Measurements from ENCODE around the gene ZNF740. TPM values are rescaled to one million over a fixed set of nuclear protein-coding genes. Genes with fewer than 3 reads are reported as not detected.

Gene ZNF740
- total and polyA plus RNA-seq, 2 experiments from 2014 or later, result 4.6 to 13.2 TPM

DNA sequence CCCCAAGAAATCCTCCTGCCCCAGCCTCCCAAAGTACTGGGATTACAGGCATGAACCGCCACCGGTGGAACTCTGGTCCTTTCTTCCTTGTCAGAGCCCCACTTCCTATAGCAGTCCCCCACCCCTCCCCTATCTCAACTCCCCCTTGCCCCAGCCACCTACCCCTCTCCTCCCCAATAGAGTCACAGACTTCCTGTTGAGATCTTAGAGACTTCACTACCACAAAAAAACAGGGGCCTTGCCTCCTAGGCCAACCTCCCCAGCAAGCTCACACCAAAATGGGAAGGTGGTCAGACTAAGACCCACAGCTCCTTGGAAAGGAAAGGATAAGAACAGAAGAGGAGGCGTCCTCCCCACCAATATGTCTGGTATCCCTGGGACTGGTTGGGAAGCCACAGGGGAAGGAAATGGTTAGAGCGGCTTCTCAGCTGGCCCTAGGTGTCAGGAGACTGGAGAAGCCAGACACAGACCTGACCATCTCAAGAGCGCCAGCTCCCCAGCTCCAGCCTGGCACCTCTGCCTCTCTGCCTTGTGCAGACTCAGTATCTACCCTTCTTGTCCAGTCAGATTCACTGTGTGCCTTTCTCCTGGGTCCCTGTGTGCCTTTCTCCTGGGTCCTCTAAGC is 18.1 kb downstream of the ZNF740 start:
- Histone ChIP-seq H4K20me1 (ENCODE audit: insufficient read depth, poor library complexity, severe bottlenecking) (no peaks in the 10 kb centered on the region), H3K4me3 (no peak overlapping the region), H3K4me2 (no peak overlapping the region), H3K36me3 (replicated peaks; ENCODE audit: insufficient read depth, low read depth) (no peaks in the 10 kb centered on the region), H3K9me2 (replicated peaks; ENCODE audit: insufficient read depth) (no peaks in the 10 kb centered on the region), H3K27ac (no peak overlapping the region), H2AFZ (no peak overlapping the region), H3K9me3 (ENCODE audit: low read depth) (no peaks in the 10 kb centered on the region), H3K4me1 (ENCODE audit: insufficient read depth) (peaks cover 3% of the 10 kb centered on the region), H3K79me2 (no peaks in the 10 kb centered on the region), H3K27me3 (peaks cover 4% of the 10 kb centered on the region)
- TF ChIP-seq, protein P1, sequence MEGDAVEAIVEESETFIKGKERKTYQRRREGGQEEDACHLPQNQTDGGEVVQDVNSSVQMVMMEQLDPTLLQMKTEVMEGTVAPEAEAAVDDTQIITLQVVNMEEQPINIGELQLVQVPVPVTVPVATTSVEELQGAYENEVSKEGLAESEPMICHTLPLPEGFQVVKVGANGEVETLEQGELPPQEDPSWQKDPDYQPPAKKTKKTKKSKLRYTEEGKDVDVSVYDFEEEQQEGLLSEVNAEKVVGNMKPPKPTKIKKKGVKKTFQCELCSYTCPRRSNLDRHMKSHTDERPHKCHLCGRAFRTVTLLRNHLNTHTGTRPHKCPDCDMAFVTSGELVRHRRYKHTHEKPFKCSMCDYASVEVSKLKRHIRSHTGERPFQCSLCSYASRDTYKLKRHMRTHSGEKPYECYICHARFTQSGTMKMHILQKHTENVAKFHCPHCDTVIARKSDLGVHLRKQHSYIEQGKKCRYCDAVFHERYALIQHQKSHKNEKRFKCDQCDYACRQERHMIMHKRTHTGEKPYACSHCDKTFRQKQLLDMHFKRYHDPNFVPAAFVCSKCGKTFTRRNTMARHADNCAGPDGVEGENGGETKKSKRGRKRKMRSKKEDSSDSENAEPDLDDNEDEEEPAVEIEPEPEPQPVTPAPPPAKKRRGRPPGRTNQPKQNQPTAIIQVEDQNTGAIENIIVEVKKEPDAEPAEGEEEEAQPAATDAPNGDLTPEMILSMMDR (IDR thresholded peaks at IDR 0.05; ENCODE audit: poor library complexity), result no peak
- TF ChIP-seq EZH2 (IDR thresholded peaks at IDR 0.05; ENCODE audit: borderline replicate concordance) (no peak), EZH2phosphoT487 (IDR thresholded peaks at IDR 0.05; ENCODE audit: low read depth, severe bottlenecking, unreplicated experiment) (no peak)
- no peak for DNase-seq (ENCODE audit: low spot score)
- WGBS (ENCODE audit: low lambda C conversion rate, missing lambda C conversion rate), result 89% methylated on average over 5 of the region's 5 CpGs

DNA sequence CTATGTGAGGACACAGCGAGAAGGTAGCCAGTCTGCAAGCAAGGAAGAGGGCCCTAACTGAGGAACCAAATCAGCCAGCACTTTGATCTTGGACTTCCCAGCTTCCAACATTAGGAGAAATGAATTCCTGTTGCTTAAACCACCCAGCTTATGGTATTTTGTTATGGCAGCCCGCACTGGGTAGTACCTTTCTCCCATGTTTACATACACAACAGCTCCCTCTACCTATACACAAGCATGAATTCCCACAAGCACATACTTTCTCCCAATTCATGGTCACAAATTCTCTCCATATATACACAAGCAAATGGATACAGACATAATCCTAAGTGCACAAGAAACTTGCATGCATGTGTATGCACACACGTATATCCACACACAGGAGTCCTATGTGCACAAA is 19.2 kb downstream of the ZNF740 start:
- H3K27ac ChIP-seq, result no peak overlapping the region
- WGBS (ENCODE audit: low lambda C conversion rate, missing lambda C conversion rate), result 89% methylated on average over 3 of the region's 3 CpGs
- no peak for DNase-seq (ENCODE audit: low spot score)
- no peaks in the 10 kb centered on the region for H3K9me2 ChIP-seq (replicated peaks; ENCODE audit: insufficient read depth)
- H3K79me2 ChIP-seq, result no peaks in the 10 kb centered on the region
- no peak overlapping the region for H2AFZ ChIP-seq
- peaks cover 3% of the 10 kb centered on the region for H3K4me1 ChIP-seq (ENCODE audit: insufficient read depth)
- H3K27me3 ChIP-seq, result peaks cover 4% of the 10 kb centered on the region
- no peaks in the 10 kb centered on the region for H3K9me3 ChIP-seq (ENCODE audit: low read depth)
- H3K4me3 ChIP-seq, result no peak overlapping the region
- H4K20me1 ChIP-seq (ENCODE audit: insufficient read depth, poor library complexity, severe bottlenecking), result no peaks in the 10 kb centered on the region
- TF ChIP-seq EZH2 (IDR thresholded peaks at IDR 0.05; ENCODE audit: borderline replicate concordance) (no peak), EZH2phosphoT487 (IDR thresholded peaks at IDR 0.05; ENCODE audit: low read depth, severe bottlenecking, unreplicated experiment) (no peak)
- TF ChIP-seq, protein P1 (IDR thresholded peaks at IDR 0.05; ENCODE audit: poor library complexity), result no peak
- H3K36me3 ChIP-seq (replicated peaks; ENCODE audit: insufficient read depth, low read depth), result no peaks in the 10 kb centered on the region
- H3K4me2 ChIP-seq, result no peak overlapping the region

DNA sequence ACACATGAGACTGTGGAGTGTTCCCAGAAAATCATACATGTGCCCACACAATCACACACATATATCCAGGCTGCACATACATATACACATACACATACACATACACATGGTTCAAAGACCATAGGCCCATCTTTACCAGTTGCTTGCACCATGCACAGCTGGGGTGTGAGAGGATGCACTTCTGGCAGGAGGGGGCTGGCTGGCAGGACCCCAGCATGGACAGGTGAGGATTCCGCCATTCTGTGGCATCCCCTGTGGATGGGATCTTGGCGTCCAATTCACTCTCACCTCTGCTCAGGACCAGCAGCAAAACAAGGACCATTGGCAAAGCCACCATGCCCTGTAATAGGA is 19.6 kb downstream of the ZNF740 start:
- no peaks in the 10 kb centered on the region for H3K36me3 ChIP-seq (replicated peaks; ENCODE audit: insufficient read depth, low read depth)
- no peak overlapping the region for H3K4me3 ChIP-seq
- TF ChIP-seq, protein P1 (IDR thresholded peaks at IDR 0.05; ENCODE audit: poor library complexity), result no peak
- TF ChIP-seq EZH2phosphoT487 (IDR thresholded peaks at IDR 0.05; ENCODE audit: low read depth, severe bottlenecking, unreplicated experiment) (no peak), EZH2 (IDR thresholded peaks at IDR 0.05; ENCODE audit: borderline replicate concordance) (no peak)
- 89% methylated on average over 2 of the region's 2 CpGs for WGBS (ENCODE audit: low lambda C conversion rate, missing lambda C conversion rate)
- H3K27me3 ChIP-seq, result peaks cover 4% of the 10 kb centered on the region
- H3K79me2 ChIP-seq, result no peaks in the 10 kb centered on the region
- H4K20me1 ChIP-seq (ENCODE audit: insufficient read depth, poor library complexity, severe bottlenecking), result no peaks in the 10 kb centered on the region
- H3K27ac ChIP-seq, result no peak overlapping the region
- no peak overlapping the region for H2AFZ ChIP-seq
- H3K4me1 ChIP-seq (ENCODE audit: insufficient read depth), result peaks cover 3% of the 10 kb centered on the region
- no peaks in the 10 kb centered on the region for H3K9me2 ChIP-seq (replicated peaks; ENCODE audit: insufficient read depth)
- DNase-seq (ENCODE audit: low spot score), result no peak
- H3K4me2 ChIP-seq, result no peak overlapping the region
- no peaks in the 10 kb centered on the region for H3K9me3 ChIP-seq (ENCODE audit: low read depth)

All from hepatocyte (in vitro differentiated cells).